OCI-LY7 (cell line): Measurements from ENCODE around the gene SMKR1.

Experiments
- CTCF ChIP-seq: fragments of 200-600 bp; sonication (generic); conservative IDR thresholded peaks from 2 replicates; pipeline ENCODE4 v1.5.1; 2014; ENCODE audit warnings: mild to moderate bottlenecking, antibody characterized with exemption, low read length, moderate library complexity, mixed read lengths
- EZH2phosphoT487 ChIP-seq: fragments of 200-600 bp; sonication (generic); IDR thresholded peaks from 2 replicates; pipeline ENCODE4 v1.6.1; 2018; ENCODE audit warnings: low read depth, borderline replicate concordance, mild to moderate bottlenecking, mixed run types, antibody characterized with exemption, low read length, moderate library complexity, mixed read lengths

GRCh38 chr7:129517931-129518330 lies 15.6 kb downstream of the SMKR1 start:
- TF ChIP-seq CTCF (no peak), EZH2phosphoT487 (no peak)
